Measurements from ENCODE around the gene ATP13A2. TPM values are rescaled to one million over a fixed set of nuclear protein-coding genes. Genes with fewer than 3 reads are reported as not detected.
"Not testable (repeated sequence)": the region's sequence is repeated elsewhere in the genome, so short reads cannot be mapped to it uniquely, and the experiment has no call there.

The ATP13A2 gene
- total RNA-seq, 1 donor from 2014 or later: 50.2 TPM

GRCh38 chr1:16973215-16973614 lies 38.5 kb downstream of the ATP13A2 start:
- no peak for DNase-seq
- Mint-ChIP-seq H3K9me3 (no peaks in the 10 kb centered on the region), H3K4me1 (no peaks in the 10 kb centered on the region), H3K27me3 (no peaks in the 10 kb centered on the region), H3K36me3 (ENCODE audit: low read depth) (no peaks in the 10 kb centered on the region), H3K27ac (no peak overlapping the region), H3K4me3 (no peak overlapping the region)
- intact Hi-C loops (cut with micrococcal nuclease): no loop called here

DNA sequence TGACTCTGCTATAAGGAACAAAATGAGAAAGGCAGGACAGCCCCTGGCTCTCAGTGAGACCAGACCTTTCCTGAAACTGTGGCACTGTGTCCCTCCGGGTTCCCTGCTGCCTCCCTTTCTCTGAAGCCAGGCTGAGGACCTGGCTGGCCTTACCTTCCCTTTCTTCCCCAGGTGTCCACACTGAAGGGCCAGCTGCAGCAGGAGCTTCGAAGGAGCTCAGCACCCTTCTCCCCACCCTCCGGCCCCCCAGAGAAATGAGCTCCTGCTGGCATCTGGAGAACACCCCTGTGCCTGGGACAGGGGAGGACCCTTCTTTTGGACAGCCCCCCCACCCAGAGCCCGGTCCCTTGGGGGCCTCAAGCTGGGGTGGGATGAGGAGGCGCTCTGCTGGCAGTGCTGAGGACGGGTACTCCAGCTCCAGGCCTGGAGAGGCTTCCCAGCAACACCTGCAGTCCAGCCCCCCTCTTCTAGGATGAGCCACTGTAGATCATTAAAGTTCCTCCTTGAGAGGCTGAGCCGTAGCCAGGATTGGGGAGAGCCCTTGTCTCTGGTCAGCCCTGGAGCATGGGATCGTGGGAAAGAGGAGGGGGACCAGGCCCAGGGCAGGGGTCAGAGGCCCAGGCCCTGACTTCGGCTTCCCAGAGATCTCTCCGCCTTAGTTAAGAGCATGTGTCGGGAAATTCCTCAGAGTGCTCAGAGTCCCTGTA lies 39.4 kb downstream of the ATP13A2 start:
- H3K4me3 Mint-ChIP-seq: no peak overlapping the region
- no peak overlapping the region for H3K27ac Mint-ChIP-seq

DNA sequence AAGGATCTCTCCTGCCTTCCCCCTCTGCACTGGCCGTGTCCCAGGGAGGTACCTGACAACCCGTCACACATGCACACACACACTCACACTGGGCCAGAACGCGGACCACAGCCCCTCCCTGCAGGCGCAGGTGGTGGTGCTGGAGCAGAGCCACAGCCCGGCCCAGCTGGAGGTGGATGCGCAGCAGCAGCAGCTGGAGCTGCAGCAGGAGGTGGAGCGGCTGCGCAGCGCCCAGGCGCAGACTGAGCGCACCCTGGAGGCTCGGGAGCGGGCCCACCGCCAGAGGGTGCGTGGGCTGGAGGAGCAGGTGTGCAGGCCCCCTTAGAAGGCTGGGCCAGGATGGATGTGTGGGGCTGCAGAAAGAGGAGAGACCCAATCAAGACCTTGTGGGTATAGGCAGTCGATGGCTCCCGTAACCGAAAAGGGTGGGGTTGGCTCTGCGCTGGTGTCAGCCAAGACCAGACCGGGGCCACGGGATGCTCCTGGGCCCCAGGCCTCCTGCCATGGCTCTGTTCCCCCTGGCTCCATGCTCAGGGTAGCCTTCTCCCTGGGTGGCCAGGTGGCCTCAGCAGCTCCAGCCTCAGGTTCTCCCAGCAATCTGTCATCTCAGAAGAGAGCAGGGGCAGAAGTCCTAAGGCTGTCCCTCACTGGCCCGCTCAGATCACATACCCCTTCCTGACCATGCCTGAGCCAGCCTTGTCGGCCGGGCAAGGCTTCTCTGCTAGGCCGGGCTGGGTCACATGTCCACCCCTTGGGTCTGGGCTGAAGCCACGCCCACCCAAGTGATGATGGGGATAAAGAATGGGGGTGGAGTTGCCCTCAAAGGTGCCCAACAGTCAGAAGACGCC lies 40.2 kb downstream of the ATP13A2 start:
- DNase-seq: no peak
- Mint-ChIP-seq H3K27ac (no peak overlapping the region), H3K4me3 (no peak overlapping the region), H3K4me1 (no peaks in the 10 kb centered on the region), H3K9me3 (no peaks in the 10 kb centered on the region), H3K36me3 (ENCODE audit: low read depth) (peaks cover 2% of the 10 kb centered on the region), H3K27me3 (no peaks in the 10 kb centered on the region)
- intact Hi-C loops (cut with micrococcal nuclease): no loop called here

More for the DNA sequence above, 39.4 kb downstream of the ATP13A2 start:
- Mint-ChIP-seq H3K27me3 (no peaks in the 10 kb centered on the region), H3K36me3 (ENCODE audit: low read depth) (no peaks in the 10 kb centered on the region), H3K9me3 (no peaks in the 10 kb centered on the region), H3K4me1 (no peaks in the 10 kb centered on the region)
- no peak for DNase-seq
- intact Hi-C loops (cut with micrococcal nuclease): no loop called here

DNA sequence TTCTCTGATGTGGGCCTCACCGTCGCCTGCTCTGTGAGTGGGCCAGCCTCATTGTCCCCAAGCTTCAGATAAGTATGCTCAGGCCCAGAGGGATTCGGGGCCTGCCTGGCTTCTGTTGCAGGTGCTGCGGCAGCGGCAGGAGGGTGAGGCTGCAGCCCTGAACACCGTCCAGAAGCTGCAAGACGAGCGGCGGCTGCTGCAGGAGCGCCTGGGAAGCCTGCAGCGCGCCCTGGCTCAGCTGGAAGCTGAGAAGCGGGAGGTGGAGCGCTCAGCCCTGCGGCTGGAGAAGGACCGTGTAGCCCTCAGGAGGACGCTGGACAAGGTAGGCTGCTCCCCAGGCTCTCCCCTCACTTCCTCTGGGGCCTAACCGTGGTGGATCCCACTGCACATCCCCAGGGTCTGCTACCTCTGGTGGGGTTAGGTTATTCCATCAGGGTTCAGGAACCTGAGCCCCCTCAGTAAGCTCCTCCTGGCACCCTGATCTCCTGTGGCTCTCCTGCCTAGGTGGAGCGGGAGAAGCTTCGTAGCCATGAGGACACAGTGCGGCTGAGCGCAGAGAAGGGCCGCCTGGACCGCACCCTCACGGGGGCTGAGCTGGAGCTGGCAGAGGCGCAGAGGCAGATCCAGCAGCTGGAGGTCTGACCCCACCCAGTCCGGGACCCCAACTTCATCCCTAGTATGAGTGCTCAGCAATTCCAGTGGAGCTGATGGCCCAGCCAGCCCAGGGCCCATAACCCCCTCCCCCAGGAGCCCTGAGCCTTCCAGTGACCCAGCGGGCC lies 41.4 kb downstream of the ATP13A2 start:
- Mint-ChIP-seq H3K9me3 (no peaks in the 10 kb centered on the region), H3K27me3 (no peaks in the 10 kb centered on the region), H3K27ac (no peak overlapping the region), H3K36me3 (ENCODE audit: low read depth) (peaks cover 6% of the 10 kb centered on the region), H3K4me3 (no peak overlapping the region), H3K4me1 (peaks cover 2% of the 10 kb centered on the region)
- DNase-seq: no peak
- intact Hi-C loops (cut with micrococcal nuclease): no loop called here

- Mint-ChIP-seq H3K4me3 (no peak overlapping the region), H3K4me1 (peaks cover 2% of the 10 kb centered on the region), H3K9me3 (no peaks in the 10 kb centered on the region), H3K27ac (no peak overlapping the region), H3K36me3 (ENCODE audit: low read depth) (peaks cover 6% of the 10 kb centered on the region), H3K27me3 (no peaks in the 10 kb centered on the region)
- intact Hi-C loops (cut with micrococcal nuclease): no loop called here
- DNase-seq: no peak
Measured at GRCh38 chr1:16969651-16970050, 42.1 kb downstream of the ATP13A2 start.

- no peaks in the 10 kb centered on the region for H3K27me3 Mint-ChIP-seq
- intact Hi-C loops (cut with micrococcal nuclease): no loop called here
- H3K27ac Mint-ChIP-seq: no peak overlapping the region
- peaks cover 6% of the 10 kb centered on the region for H3K36me3 Mint-ChIP-seq (ENCODE audit: low read depth)
- no peak overlapping the region for H3K4me3 Mint-ChIP-seq
- no peaks in the 10 kb centered on the region for H3K9me3 Mint-ChIP-seq
- peaks cover 2% of the 10 kb centered on the region for H3K4me1 Mint-ChIP-seq
- no peak for DNase-seq
Measured at GRCh38 chr1:16969057-16969611, 42.6 kb downstream of the ATP13A2 start.

GRCh38 chr1:16968372-16968771 lies 43.4 kb downstream of the ATP13A2 start:
- Mint-ChIP-seq H3K27me3 (no peaks in the 10 kb centered on the region), H3K9me3 (no peaks in the 10 kb centered on the region), H3K4me1 (peaks cover 2% of the 10 kb centered on the region), H3K4me3 (no peak overlapping the region), H3K27ac (no peak overlapping the region), H3K36me3 (ENCODE audit: low read depth) (peaks cover 6% of the 10 kb centered on the region)
- intact Hi-C loops (cut with micrococcal nuclease): no loop called here
- no peak for DNase-seq

- Mint-ChIP-seq H3K27me3 (no peaks in the 10 kb centered on the region), H3K36me3 (ENCODE audit: low read depth) (peaks cover 6% of the 10 kb centered on the region), H3K4me1 (peaks cover 2% of the 10 kb centered on the region), H3K27ac (no peak overlapping the region), H3K4me3 (no peak overlapping the region), H3K9me3 (no peaks in the 10 kb centered on the region)
- no peak for DNase-seq
- intact Hi-C loops (cut with micrococcal nuclease): no loop called here
Measured at GRCh38 chr1:16967962-16968361, 43.8 kb downstream of the ATP13A2 start.

DNA sequence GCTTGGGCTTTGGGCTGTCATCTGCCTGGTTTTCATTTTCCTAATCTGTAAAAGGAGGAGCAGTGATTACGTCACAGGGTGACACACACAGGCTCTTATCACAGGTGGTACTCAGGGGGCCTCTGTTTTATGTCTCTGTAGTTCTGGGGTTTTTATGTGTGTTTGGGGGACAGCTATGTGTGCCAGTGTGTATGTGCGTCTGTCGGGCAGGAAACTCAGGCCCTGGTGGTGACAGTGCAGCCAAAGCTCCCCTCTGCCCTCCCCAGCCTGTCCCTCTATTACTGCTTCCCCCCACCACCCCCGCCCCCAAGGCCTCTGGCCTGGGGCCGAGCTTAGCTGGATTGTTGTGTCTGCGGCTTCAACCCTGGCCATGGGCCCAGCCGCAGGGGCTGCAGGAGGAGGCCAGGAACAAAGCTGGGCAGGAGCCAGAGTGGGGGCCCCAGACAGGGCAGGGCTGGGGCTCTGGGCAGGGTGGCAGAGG lies 44.6 kb downstream of the ATP13A2 start:
- DNase-seq: no peak
- H3K4me1 Mint-ChIP-seq: peaks cover 2% of the 10 kb centered on the region
- H3K27me3 Mint-ChIP-seq: no peaks in the 10 kb centered on the region
- H3K27ac Mint-ChIP-seq: no peak overlapping the region
- H3K4me3 Mint-ChIP-seq: no peak overlapping the region
- peaks cover 6% of the 10 kb centered on the region for H3K36me3 Mint-ChIP-seq (ENCODE audit: low read depth)
- intact Hi-C loops (cut with micrococcal nuclease): no loop called here
- no peaks in the 10 kb centered on the region for H3K9me3 Mint-ChIP-seq

DNA sequence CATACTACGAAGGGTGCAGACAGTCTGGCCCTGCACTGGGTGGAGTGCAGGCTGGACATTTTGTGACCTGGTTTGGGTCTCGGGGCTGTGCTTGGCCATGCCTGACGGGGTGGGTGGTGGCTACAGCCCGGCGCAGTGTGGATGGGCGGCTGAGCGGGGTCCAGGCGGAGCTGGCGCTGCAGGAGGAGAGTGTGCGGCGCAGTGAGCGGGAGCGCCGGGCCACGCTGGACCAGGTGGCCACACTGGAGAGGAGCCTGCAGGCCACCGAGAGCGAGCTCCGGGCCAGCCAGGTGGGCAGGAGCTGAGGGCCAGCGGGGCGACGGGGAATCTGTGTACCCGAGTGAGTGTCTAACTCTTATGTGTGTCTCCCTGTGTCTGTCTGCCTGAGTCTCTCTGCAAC lies 45.4 kb downstream of the ATP13A2 start:
- Mint-ChIP-seq H3K4me3 (no peak overlapping the region), H3K27ac (no peak overlapping the region), H3K4me1 (peaks cover 6% of the 10 kb centered on the region), H3K36me3 (ENCODE audit: low read depth) (peaks cover 6% of the 10 kb centered on the region), H3K9me3 (no peaks in the 10 kb centered on the region), H3K27me3 (no peaks in the 10 kb centered on the region)
- intact Hi-C loops (cut with micrococcal nuclease): no loop called here
- no peak for DNase-seq

DNA sequence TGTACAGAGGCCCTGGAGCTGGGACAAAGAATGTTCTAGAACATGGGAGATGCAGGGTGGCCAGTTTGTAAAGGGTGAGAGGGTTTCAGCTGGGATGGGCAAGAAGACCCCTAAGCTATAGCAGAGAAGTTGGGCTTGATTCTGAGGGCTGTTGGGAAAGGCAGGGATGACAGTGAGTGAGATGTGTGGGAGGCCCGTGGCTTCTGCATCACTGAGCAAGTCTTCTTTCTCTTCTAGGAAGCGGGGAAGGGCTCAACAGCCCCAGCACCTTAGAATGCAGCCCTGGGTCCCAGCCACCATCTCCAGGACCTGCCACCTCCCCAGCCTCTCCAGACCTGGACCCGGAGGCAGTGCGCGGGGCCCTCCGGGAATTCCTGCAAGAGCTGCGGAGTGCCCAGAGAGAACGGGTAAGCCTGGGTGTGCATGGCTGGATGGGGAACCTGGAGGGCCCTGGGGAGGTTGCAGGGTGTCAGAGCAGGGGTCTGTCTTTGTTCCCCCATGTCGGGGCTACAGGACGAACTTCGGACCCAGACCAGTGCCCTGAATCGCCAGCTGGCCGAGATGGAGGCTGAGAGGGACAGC lies 46.2 kb downstream of the ATP13A2 start:
- no peaks in the 10 kb centered on the region for H3K9me3 Mint-ChIP-seq
- DNase-seq: no peak
- peaks cover 6% of the 10 kb centered on the region for H3K36me3 Mint-ChIP-seq (ENCODE audit: low read depth)
- intact Hi-C loops (cut with micrococcal nuclease): no loop called here
- peaks cover 7% of the 10 kb centered on the region for H3K4me1 Mint-ChIP-seq
- H3K27me3 Mint-ChIP-seq: no peaks in the 10 kb centered on the region
- H3K27ac Mint-ChIP-seq: no peak overlapping the region
- no peak overlapping the region for H3K4me3 Mint-ChIP-seq

DNA sequence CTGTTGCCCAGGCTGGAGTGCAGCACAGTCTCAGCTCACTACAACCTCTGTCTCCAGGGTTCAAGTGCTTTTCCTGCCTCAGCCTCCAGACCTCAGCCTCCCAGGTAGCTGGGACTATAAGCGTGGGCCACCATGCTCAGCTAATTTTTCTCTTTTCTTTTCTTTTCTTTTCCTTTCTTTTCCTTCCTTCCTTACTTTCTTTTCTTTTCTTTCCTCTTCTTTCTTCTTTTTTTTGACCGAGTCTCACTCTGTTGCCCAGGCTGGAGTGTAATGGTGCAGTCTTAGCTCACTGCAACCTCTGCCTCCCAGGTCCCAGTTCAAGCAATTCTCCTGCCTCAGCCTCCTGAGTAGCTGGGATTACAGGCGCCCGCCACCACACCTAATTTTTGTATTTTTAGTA lies 47.6 kb downstream of the ATP13A2 start:
- H3K4me3 Mint-ChIP-seq; intact Hi-C loops (cut with micrococcal nuclease); H3K4me1 Mint-ChIP-seq; H3K36me3 Mint-ChIP-seq (ENCODE audit: low read depth); H3K9me3 Mint-ChIP-seq; H3K27me3 Mint-ChIP-seq; DNase-seq; H3K27ac Mint-ChIP-seq: not testable (repeated sequence)

DNA sequence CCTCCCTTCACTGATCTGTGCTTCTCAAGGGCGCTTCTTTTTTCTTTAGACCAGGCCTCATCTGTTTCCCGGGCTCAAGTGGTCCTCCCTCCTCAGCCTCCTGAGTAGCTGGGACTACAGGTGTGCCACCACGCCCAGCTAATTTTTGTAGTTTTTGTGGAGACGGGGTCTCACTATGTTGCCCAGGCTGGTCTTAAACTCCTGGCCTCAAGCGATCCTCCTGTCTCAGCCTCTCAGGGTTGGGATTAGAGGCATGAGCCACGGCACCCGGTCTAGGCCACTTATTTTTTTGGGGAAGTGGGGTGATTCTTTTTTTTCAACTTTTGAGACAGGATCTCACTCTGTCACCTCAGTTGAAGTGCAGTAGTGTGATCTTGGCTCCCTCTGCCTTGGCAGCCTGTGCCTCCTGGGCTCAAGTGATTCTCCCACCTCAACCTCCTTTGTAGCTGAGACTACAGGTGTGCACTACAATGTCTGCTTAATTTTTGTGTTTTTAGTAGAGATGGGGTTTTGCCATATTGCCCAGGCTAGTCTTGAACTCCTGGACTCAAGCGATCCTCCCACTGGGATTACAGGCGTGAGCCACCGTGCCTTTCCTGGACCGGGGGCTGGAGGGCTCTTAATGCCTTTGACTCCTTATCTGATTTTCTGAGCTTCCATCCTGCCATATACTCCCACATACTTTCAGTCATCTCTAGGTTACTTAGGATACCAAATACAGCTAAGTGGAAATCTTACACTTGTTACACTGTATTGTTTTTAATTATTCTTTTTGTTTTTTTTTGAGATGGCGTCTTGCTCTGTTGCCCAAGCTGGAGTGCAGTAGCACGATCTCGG lies 50.2 kb downstream of the ATP13A2 start:
- no peaks in the 10 kb centered on the region for H3K27me3 Mint-ChIP-seq
- peak overlapping the region; percentile 69 for H3K4me3 Mint-ChIP-seq
- H3K9me3 Mint-ChIP-seq: no peaks in the 10 kb centered on the region
- H3K36me3 Mint-ChIP-seq (ENCODE audit: low read depth): peaks cover 4% of the 10 kb centered on the region
- intact Hi-C loops (cut with micrococcal nuclease): no loop called here
- peak overlapping the region; percentile 48 for H3K27ac Mint-ChIP-seq
- H3K4me1 Mint-ChIP-seq: peaks cover 9% of the 10 kb centered on the region
- DNase-seq: no peak

Data from activated CD4-positive, alpha-beta T cell treated with anti-CD3 and anti-CD28 coated beads, Interleukin-2, amount 10 ng/mL, durations not matched to agents 24 days and 14 days (primary cell).